ENCODE data around the gene SLC1A7. TPM values are rescaled to one million over a fixed set of nuclear protein-coding genes. Genes with fewer than 3 reads are reported as not detected.
A peak's percentile ranks its signal among the peaks of the same experiment; 100 is the strongest.

Gene SLC1A7
- total and polyA plus RNA-seq, 2 of the 13 experiments (the other 11 are each of a cell fraction or from before 2014, with no cell fraction given) = 0.04 to 2.0 TPM

GRCh38 chr1:53174971-53175913 lies 32.8 kb upstream of the SLC1A7 start (continued):
- TF ChIP-seq EP300 (IDR thresholded peaks at IDR 0.05; ENCODE audit: low read depth in 2 of 2, low read length in 2 of 2) (peak in 1 of 2 experiments; percentile 43; a peak in 1 of 4 replicates), EP300 (CRISPR knock-in tag; IDR thresholded peaks at IDR 0.05; ENCODE audit: borderline replicate concordance) (no peak), SALL1 (CRISPR knock-in tag; IDR thresholded peaks at IDR 0.05) (0 out of 2 replicates have a peak, but pooled peaks have one; percentile 17), BCL6 (CRISPR knock-in tag; IDR thresholded peaks at IDR 0.05) (peak; percentile 50; the same call in 1 of the 2 replicates), NCOA1 (CRISPR knock-in tag; IDR thresholded peaks at IDR 0.05) (no peak), SALL2 (CRISPR knock-in tag; IDR thresholded peaks at IDR 0.05) (no peak), RNF219 (CRISPR knock-in tag; IDR thresholded peaks at IDR 0.05) (no peak), PBX3 (CRISPR knock-in tag; IDR thresholded peaks at IDR 0.05; ENCODE audit: borderline replicate concordance) (no peak), E2F5 (CRISPR knock-in tag; conservative IDR thresholded peaks at IDR 0.05) (no peak), ZNF460 (CRISPR knock-in tag; IDR thresholded peaks at IDR 0.05; ENCODE audit: borderline replicate concordance) (no peak), ZNF264 (CRISPR knock-in tag; IDR thresholded peaks at IDR 0.05) (0 out of 2 replicates have a peak, but pooled peaks have one; percentile 75), LBX2 (CRISPR knock-in tag; IDR thresholded peaks at IDR 0.05; ENCODE audit: borderline replicate concordance) (no peak), CHD2 (IDR thresholded peaks at IDR 0.05; ENCODE audit: low read depth, low read length) (no peak), HHEX (CRISPR knock-in tag; IDR thresholded peaks at IDR 0.05) (no peak), SNAPC5 (CRISPR knock-in tag; IDR thresholded peaks at IDR 0.05; ENCODE audit: borderline replicate concordance) (no peak), PPARG (CRISPR knock-in tag; conservative IDR thresholded peaks at IDR 0.05) (no peak), IKZF4 (CRISPR knock-in tag; IDR thresholded peaks at IDR 0.05; ENCODE audit: borderline replicate concordance, low read depth, not compliant biosample characterization) (no peak), ZNF576 (CRISPR knock-in tag; IDR thresholded peaks at IDR 0.05) (no peak), ZNF121 (CRISPR knock-in tag; IDR thresholded peaks at IDR 0.05) (0 out of 2 replicates have a peak, but pooled peaks have one; percentile 34), DNMT3B (CRISPR knock-in tag; conservative IDR thresholded peaks at IDR 0.05) (no peak), TFAP4 (IDR thresholded peaks at IDR 0.05; ENCODE audit: borderline replicate concordance, low read depth) (peak; percentile 45; the same call in 1 of the 2 replicates), WIZ (CRISPR knock-in tag; IDR thresholded peaks at IDR 0.05) (no peak), SIN3B (IDR thresholded peaks at IDR 0.05; ENCODE audit: low read length) (no peak)

Data from HepG2 (cell line).